Measurements from ENCODE around the gene RASGEF1C. TPM values are rescaled to one million over a fixed set of nuclear protein-coding genes. Genes with fewer than 3 reads are reported as not detected.

The RASGEF1C gene
- total and polyA plus RNA-seq, 2 experiments from 2014 or later = 0.40 to 0.42 TPM

GRCh38 chr5:180142824-180143610, 66.0 kb downstream of the RASGEF1C start (continued):
- TF ChIP-seq ZNF462 (CRISPR knock-in tag; IDR thresholded peaks at IDR 0.05) = no peak
- TF ChIP-seq ZNF331 (CRISPR knock-in tag; IDR thresholded peaks at IDR 0.05; ENCODE audit: low read depth) = no peak
- no peak for TF ChIP-seq POLR2AphosphoS5 (IDR thresholded peaks at IDR 0.05; ENCODE audit: low read depth)
- no peak for TF ChIP-seq ETS1 (IDR thresholded peaks at IDR 0.05)
- TF ChIP-seq NANOG (IDR thresholded peaks at IDR 0.05; ENCODE audit: borderline replicate concordance) = no peak

- Histone ChIP-seq H2AFZ (no peak overlapping the region), H3K36me3 (ENCODE audit: insufficient read depth) (no peaks in the 10 kb centered on the region), H3K27ac (ENCODE audit: low read depth) (no peak overlapping the region), H3K4me1 (ENCODE audit: insufficient read depth) (no peaks in the 10 kb centered on the region), H3K4me3 (no peak overlapping the region), H3K9me2 (ENCODE audit: insufficient read depth) (no peaks in the 10 kb centered on the region), H4K20me1 (replicated peaks; ENCODE audit: insufficient read depth) (no peaks in the 10 kb centered on the region), H3K79me2 (replicated peaks; ENCODE audit: insufficient read depth) (no peaks in the 10 kb centered on the region), H3F3A (replicated peaks; ENCODE audit: low read depth) (no peaks in the 10 kb centered on the region), H3K27me3 (ENCODE audit: insufficient read depth) (no peaks in the 10 kb centered on the region), H3K4me2 (no peak overlapping the region)
- H3K27ac Mint-ChIP-seq = no peak overlapping the region
- ATAC-seq (no peak), DNase-seq (ENCODE audit: low spot score) (no peak)
- H3K36me3 Mint-ChIP-seq (ENCODE audit: low read depth) = no peaks in the 10 kb centered on the region; the same call in 2 of the 3 replicates
- TF ChIP-seq NANOG (IDR thresholded peaks at IDR 0.05; ENCODE audit: borderline replicate concordance) (no peak), POLR2AphosphoS5 (IDR thresholded peaks at IDR 0.05; ENCODE audit: low read depth) (no peak), STAT1 (IDR thresholded peaks at IDR 0.05; ENCODE audit: unreplicated experiment) (no peak), JUNB (IDR thresholded peaks at IDR 0.05; ENCODE audit: unreplicated experiment) (no peak), CREB1 (CRISPR knock-in tag; IDR thresholded peaks at IDR 0.05; ENCODE audit: low read depth) (no peak)
- H3K27me3 Mint-ChIP-seq (ENCODE audit: insufficient read depth, low read depth, poor library complexity) = peaks cover 7% of the 10 kb centered on the region
- H3K4me1 Mint-ChIP-seq = peaks cover 3% of the 10 kb centered on the region; the same call in 1 of the 3 replicates
- H3K9me3 Mint-ChIP-seq = peaks cover 5% of the 10 kb centered on the region; the same call in 2 of the 3 replicates
- no peak overlapping the region for H3K4me3 Mint-ChIP-seq
Measured at GRCh38 chr5:180142021-180142765, 66.8 kb downstream of the RASGEF1C start.

Data from GM23338 (cell line).